HEK293 (cell line): Measurements from ENCODE around the gene COMP.

Experiments
- CTCF ChIP-seq: fragments of 450-650 bp; formaldehyde crosslinking; IDR thresholded peaks from 2 replicates; pipeline ENCODE4 v1.5.1; 2016; ENCODE audit warnings: missing biosample characterization, missing genetic modification characterization
- MYNN ChIP-seq: fragments of 450-650 bp; formaldehyde crosslinking; IDR thresholded peaks from 2 replicates; pipeline ENCODE4 v1.5.1; 2016; ENCODE audit warnings: missing biosample characterization, missing genetic modification characterization, borderline replicate concordance
- ZNF16 ChIP-seq: fragments of 450-650 bp; formaldehyde crosslinking; IDR thresholded peaks from 2 replicates; pipeline ENCODE4 v1.5.1; 2016; ENCODE audit warnings: low read depth, missing biosample characterization, missing genetic modification characterization
- ZNF302 ChIP-seq: fragments of 450-650 bp; formaldehyde crosslinking; IDR thresholded peaks from 2 replicates; pipeline ENCODE4 v1.5.1; 2016; ENCODE audit warnings: missing biosample characterization, missing genetic modification characterization, low read depth
- ZNF449 ChIP-seq: fragments of 450-650 bp; formaldehyde crosslinking; IDR thresholded peaks from 2 replicates; pipeline ENCODE4 v1.5.1; 2017; ENCODE audit warnings: missing biosample characterization, mild to moderate bottlenecking, missing genetic modification characterization, moderate library complexity
- ZNF501 ChIP-seq: fragments of 450-650 bp; formaldehyde crosslinking; IDR thresholded peaks from 2 replicates; pipeline ENCODE4 v1.5.1; 2016; ENCODE audit warnings: missing biosample characterization, missing genetic modification characterization
- ZNF510 ChIP-seq: fragments of 450-650 bp; formaldehyde crosslinking; IDR thresholded peaks from 2 replicates; pipeline ENCODE4 v1.5.1; 2018; ENCODE audit warnings: mild to moderate bottlenecking, missing genetic modification characterization, missing biosample characterization; ENCODE audit not compliant: insufficient replicate concordance
- ZNF555 ChIP-seq: fragments of 450-650 bp; formaldehyde crosslinking; conservative IDR thresholded peaks from 2 replicates; pipeline ENCODE4 v1.5.1; 2017; ENCODE audit warnings: missing biosample characterization, mild to moderate bottlenecking, missing genetic modification characterization, inconsistent platforms
- ZNF785 ChIP-seq: fragments of 450-650 bp; formaldehyde crosslinking; IDR thresholded peaks from 2 replicates; pipeline ENCODE4 v1.5.1; 2016; ENCODE audit warnings: missing biosample characterization, missing genetic modification characterization
- TF ChIP-seq, protein P1 (sequence below): fragments of 450-650 bp; formaldehyde crosslinking; IDR thresholded peaks from 2 replicates; pipeline ENCODE4 v1.5.1; 2016; ENCODE audit warnings: missing biosample characterization, missing genetic modification characterization, low read depth

- TF ChIP-seq, protein P1, sequence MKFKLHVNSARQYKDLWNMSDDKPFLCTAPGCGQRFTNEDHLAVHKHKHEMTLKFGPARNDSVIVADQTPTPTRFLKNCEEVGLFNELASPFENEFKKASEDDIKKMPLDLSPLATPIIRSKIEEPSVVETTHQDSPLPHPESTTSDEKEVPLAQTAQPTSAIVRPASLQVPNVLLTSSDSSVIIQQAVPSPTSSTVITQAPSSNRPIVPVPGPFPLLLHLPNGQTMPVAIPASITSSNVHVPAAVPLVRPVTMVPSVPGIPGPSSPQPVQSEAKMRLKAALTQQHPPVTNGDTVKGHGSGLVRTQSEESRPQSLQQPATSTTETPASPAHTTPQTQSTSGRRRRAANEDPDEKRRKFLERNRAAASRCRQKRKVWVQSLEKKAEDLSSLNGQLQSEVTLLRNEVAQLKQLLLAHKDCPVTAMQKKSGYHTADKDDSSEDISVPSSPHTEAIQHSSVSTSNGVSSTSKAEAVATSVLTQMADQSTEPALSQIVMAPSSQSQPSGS (tag by site-specific recombination) = no peak
- TF ChIP-seq ZNF785 (tag by site-specific recombination) = no peak
- TF ChIP-seq ZNF16 = no peak
- no peak for TF ChIP-seq CTCF (tag by site-specific recombination)
- no peak for TF ChIP-seq ZNF510 (tag by site-specific recombination)
- TF ChIP-seq MYNN (tag by site-specific recombination) = no peak
- no peak for TF ChIP-seq ZNF302
- no peak for TF ChIP-seq ZNF555 (tag by site-specific recombination)
- no peak for TF ChIP-seq ZNF501 (tag by site-specific recombination)
- TF ChIP-seq ZNF449 = no peak
Observed at GRCh38 chr19:18780081-18780480, 11.0 kb downstream of the COMP start.
